ENCODE results near the gene INPP5K. TPM values are rescaled to one million over a fixed set of nuclear protein-coding genes. Genes with fewer than 3 reads are reported as not detected.

INPP5K gene
- total RNA-seq, 2 donors from 2014 or later, result 64.9 to 78.1 TPM

DNA sequence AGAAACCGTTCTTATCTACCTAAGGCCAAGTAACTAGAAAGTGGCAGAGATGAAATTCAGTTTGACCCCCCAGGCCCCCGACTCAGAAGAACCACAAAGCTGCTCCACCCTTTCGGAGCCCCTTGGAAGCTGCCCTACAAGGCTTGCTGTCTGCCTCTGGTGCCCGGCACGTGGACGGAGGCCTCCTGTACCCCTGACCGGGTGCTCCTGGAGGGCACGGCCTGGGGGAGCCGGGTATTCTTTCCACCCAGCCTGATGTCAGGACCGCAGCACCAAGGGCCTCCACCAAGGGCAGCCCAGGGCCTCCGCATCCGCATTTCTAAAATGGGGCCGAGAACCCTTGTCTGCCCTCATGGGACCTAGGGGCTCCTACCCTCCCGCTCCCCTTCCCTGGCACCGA lies 44.9 kb downstream of the INPP5K start:
- Histone ChIP-seq H3K36me3 (peaks cover 93% of the 10 kb centered on the region), H3K9me3 (no peaks in the 10 kb centered on the region), H3K27ac (no peak overlapping the region), H3K27me3 (no peaks in the 10 kb centered on the region), H3K4me1 (no peaks in the 10 kb centered on the region), H3K4me3 (no peak overlapping the region)
- no peak for DNase-seq (ENCODE audit: low spot score)
- TF ChIP-seq, protein P1, sequence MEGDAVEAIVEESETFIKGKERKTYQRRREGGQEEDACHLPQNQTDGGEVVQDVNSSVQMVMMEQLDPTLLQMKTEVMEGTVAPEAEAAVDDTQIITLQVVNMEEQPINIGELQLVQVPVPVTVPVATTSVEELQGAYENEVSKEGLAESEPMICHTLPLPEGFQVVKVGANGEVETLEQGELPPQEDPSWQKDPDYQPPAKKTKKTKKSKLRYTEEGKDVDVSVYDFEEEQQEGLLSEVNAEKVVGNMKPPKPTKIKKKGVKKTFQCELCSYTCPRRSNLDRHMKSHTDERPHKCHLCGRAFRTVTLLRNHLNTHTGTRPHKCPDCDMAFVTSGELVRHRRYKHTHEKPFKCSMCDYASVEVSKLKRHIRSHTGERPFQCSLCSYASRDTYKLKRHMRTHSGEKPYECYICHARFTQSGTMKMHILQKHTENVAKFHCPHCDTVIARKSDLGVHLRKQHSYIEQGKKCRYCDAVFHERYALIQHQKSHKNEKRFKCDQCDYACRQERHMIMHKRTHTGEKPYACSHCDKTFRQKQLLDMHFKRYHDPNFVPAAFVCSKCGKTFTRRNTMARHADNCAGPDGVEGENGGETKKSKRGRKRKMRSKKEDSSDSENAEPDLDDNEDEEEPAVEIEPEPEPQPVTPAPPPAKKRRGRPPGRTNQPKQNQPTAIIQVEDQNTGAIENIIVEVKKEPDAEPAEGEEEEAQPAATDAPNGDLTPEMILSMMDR (IDR thresholded peaks at IDR 0.05), result no peak

DNA sequence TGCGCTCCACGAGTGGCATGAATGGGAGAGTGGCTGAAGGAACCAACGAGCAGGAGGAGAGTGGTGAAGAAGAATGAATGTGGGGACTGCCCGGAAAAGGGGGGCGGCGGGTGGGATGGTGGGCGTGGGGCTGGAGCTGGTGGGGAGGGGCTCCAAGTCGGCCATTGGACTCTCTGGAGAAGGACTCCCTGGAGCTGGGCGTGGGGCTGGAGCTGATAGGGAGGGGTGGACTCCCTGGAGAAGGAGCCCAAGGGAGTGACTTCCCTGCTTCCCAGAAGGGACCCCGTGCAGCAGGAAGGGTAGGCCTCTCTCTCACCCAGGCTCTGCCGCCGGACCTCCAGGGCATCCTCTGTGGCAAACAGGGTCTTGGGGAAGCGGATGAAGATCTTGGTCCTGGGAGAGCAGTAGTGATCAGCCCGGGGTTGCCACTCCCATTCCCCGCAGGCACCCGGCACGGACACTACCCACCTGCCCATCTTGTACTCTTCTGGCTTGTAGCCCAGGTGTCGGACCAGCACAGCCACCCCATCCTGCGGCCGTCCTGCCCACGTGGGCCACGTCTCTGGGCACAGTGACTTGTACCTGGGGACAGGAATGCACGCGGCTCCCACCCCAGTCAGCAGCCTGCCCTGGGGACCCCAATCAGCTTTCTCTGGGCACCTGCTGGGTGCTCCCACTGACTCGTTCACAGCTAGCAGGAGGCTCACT lies 45.5 kb downstream of the INPP5K start:
- Histone ChIP-seq H3K27me3 (no peaks in the 10 kb centered on the region), H3K36me3 (peaks cover 94% of the 10 kb centered on the region), H3K27ac (no peak overlapping the region)

DNA sequence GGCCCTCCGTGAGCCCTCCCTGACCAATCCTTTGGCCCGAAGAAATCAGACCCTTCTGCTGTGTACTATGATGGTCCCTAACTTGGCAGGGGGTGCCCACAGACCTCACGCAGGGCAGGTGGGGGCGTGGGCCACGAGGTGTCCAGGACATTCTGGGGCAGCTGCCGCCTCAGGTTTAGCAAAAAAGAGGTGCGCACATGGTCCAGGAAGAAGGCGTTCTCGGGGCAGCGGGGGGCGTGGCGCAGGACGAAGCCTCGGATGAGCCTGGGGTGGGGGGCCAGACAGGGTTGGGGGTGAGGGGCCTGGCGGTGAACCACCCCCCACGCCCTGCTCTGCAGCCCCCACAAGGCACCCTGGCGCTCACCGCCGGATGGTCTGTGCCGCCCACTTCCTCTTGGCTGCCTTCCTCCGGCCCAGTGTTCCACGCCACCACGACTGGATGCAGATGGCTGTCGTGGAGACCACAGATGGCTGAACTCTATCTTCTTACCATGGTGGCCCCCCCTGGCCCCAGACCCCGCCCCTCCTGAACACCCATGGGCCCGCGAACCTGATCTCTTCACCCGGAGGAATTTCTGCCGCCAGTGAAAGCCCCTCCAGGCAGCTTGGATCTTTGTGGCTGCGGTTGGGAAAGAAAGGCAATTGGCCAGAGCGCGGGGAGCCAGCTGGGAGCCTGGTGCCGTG lies 46.2 kb downstream of the INPP5K start:
- no peaks in the 10 kb centered on the region for H3K9me3 ChIP-seq
- H3K27me3 ChIP-seq, result no peaks in the 10 kb centered on the region
- TF ChIP-seq, protein P1 (IDR thresholded peaks at IDR 0.05), result no peak
- no peaks in the 10 kb centered on the region for H3K4me1 ChIP-seq
- no peak overlapping the region for H3K27ac ChIP-seq
- DNase-seq (ENCODE audit: low spot score), result no peak
- H3K36me3 ChIP-seq, result peaks cover 94% of the 10 kb centered on the region
- no peak overlapping the region for H3K4me3 ChIP-seq

More for the DNA sequence above, 45.5 kb downstream of the INPP5K start:
- DNase-seq (ENCODE audit: low spot score), result no peak
- H3K9me3 ChIP-seq, result no peaks in the 10 kb centered on the region
- TF ChIP-seq, protein P1 (IDR thresholded peaks at IDR 0.05), result no peak
- H3K4me3 ChIP-seq, result no peak overlapping the region
- H3K4me1 ChIP-seq, result no peaks in the 10 kb centered on the region

DNA sequence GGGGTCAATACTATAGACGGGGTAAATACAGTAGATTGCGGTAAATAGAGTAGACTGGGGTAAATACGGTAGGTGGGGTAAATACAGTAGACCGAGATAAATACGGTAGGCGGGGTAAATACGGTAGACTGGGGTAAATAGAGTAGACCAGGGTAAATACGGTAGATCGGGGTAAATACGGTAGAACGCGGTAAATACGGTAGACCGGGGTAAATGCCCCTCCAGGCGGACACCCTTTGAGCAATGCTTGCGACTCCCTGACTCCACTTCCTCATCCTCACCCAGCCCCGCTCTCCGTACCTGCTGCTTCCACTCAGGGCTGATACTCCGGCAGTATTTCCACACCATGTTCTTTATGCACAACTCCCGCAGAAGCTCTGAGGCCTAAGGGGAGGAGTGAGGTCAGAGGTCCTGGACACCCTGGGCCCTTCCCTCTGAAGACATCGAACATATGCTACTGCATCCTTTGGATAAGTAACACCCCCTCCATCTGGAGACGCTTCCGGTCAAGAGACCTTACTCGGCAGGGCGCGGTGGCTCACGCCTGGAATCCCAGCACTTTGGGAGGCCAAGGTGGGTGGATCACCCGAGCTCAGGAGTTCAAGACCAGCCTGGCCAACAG lies 47.1 kb downstream of the INPP5K start:
- Histone ChIP-seq H3K36me3 (peaks cover 89% of the 10 kb centered on the region), H3K27ac (no peak overlapping the region), H3K27me3 (no peaks in the 10 kb centered on the region), H3K4me3 (no peak overlapping the region), H3K9me3 (no peaks in the 10 kb centered on the region), H3K4me1 (no peaks in the 10 kb centered on the region)
- TF ChIP-seq, protein P1 (IDR thresholded peaks at IDR 0.05), result no peak
- DNase-seq (ENCODE audit: low spot score), result no peak

DNA sequence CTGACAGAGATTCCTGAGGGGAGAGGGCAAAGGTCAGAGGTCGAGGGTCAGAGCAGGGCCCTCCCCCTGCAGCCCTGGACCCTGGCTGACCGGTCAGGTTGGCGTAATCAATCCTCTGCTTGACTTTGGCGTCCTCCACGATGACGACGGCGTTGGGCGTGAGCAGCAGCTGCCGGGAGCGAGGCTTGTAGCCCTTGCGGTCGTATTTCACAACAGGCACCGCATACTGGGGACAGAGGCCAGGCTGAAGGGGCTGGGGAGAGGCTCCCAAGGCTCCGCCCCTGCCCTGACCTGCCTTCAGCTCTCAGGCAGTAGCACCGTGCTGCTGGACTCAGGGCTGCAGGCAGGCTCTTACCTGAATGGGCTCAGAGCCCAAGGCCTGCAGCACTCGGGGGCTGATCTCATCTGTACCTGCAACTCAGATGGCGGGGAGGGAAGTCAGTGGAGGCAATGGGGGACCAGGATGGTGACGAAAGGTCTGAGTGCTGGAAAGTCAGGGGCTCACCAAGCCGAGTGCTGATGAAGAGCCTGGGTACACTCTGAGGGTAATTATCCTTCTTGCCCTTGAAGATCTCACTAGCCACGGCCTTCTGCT lies 48.4 kb downstream of the INPP5K start:
- no peak for DNase-seq (ENCODE audit: low spot score)
- Histone ChIP-seq H3K27me3 (no peaks in the 10 kb centered on the region), H3K4me3 (no peak overlapping the region), H3K4me1 (peaks cover 0 to 6% of the 10 kb centered on the region in 2 donors), H3K36me3 (peaks cover 80% of the 10 kb centered on the region), H3K27ac (no peak overlapping the region), H3K9me3 (no peaks in the 10 kb centered on the region)
- TF ChIP-seq, protein P1 (IDR thresholded peaks at IDR 0.05), result no peak
